ENCODE data around the gene FYN. TPM values are rescaled to one million over a fixed set of nuclear protein-coding genes. Genes with fewer than 3 reads are reported as not detected.

The FYN gene
- total and polyA plus RNA-seq, 2 experiments from 2014 or later, result 58.6 to 166 TPM

- no peaks in the 10 kb centered on the region for H3K9me2 ChIP-seq (ENCODE audit: insufficient read depth)
- H3K27ac ChIP-seq, result no peak overlapping the region
- peaks cover 15% of the 10 kb centered on the region; the same call in 1 of the 2 replicates for H3K4me1 ChIP-seq (ENCODE audit: insufficient read depth)
- H4K20me1 ChIP-seq (ENCODE audit: insufficient read depth), result peaks cover 7% of the 10 kb centered on the region; the same call in 1 of the 2 replicates
- no peak for DNase-seq
- in situ Hi-C loops (cut with MboI), result no loop called here
- no peak overlapping the region for H3K4me3 ChIP-seq
- peaks cover 80% of the 10 kb centered on the region for H3K79me2 ChIP-seq (ENCODE audit: insufficient read depth)
- no peak overlapping the region for H3K4me2 ChIP-seq (ENCODE audit: unreplicated experiment)
- no peak overlapping the region for H2AFZ ChIP-seq
- TF ChIP-seq EZH2phosphoT487 (IDR thresholded peaks at IDR 0.05; ENCODE audit: insufficient read depth, low read depth) (no peak), EZH2 (IDR thresholded peaks at IDR 0.05; ENCODE audit: insufficient read depth, poor library complexity, severe bottlenecking) (no peak)
- WGBS, 2 experiments (ENCODE audit: low coverage in 1 of 2, low lambda C conversion rate in 2 of 2, missing lambda C conversion rate in 2 of 2), result 75 to 78% methylated on average over 5 of the region's 5 CpGs
- H3K9ac ChIP-seq, result no peak overlapping the region
- H3K9me3 ChIP-seq (ENCODE audit: low read depth), result no peaks in the 10 kb centered on the region
- H3K27me3 ChIP-seq (replicated peaks; ENCODE audit: insufficient read depth), result no peaks in the 10 kb centered on the region
- peaks cover 9% of the 10 kb centered on the region; the same call in 1 of the 2 replicates for H3F3A ChIP-seq (ENCODE audit: insufficient read depth)
- H3K36me3 ChIP-seq (ENCODE audit: low read depth), result no peaks in the 10 kb centered on the region
Observed at GRCh38 chr6:111747829-111748228, 125.4 kb downstream of the FYN start.

GRCh38 chr6:111747396-111747795 is 125.9 kb downstream of the FYN start:
- WGBS, 2 experiments (ENCODE audit: low coverage in 1 of 2, low lambda C conversion rate in 2 of 2, missing lambda C conversion rate in 2 of 2), result 76 to 77% methylated on average over 6 of the region's 6 CpGs
- no peaks in the 10 kb centered on the region for H3K9me3 ChIP-seq (ENCODE audit: low read depth)

GRCh38 chr6:111746983-111747382 is 126.3 kb downstream of the FYN start:
- Histone ChIP-seq H3K27ac (no peak overlapping the region), H3K36me3 (ENCODE audit: low read depth) (no peaks in the 10 kb centered on the region), H3K9me3 (ENCODE audit: low read depth) (no peaks in the 10 kb centered on the region), H3K4me2 (ENCODE audit: unreplicated experiment) (no peak overlapping the region), H3K4me1 (ENCODE audit: insufficient read depth) (peaks cover 15% of the 10 kb centered on the region; the same call in 1 of the 2 replicates), H4K20me1 (ENCODE audit: insufficient read depth) (peaks cover 7% of the 10 kb centered on the region; the same call in 1 of the 2 replicates), H2AFZ (no peak overlapping the region), H3K4me3 (no peak overlapping the region), H3K9ac (no peak overlapping the region), H3K9me2 (ENCODE audit: insufficient read depth) (no peaks in the 10 kb centered on the region), H3F3A (ENCODE audit: insufficient read depth) (peaks cover 9% of the 10 kb centered on the region; the same call in 1 of the 2 replicates), H3K79me2 (ENCODE audit: insufficient read depth) (peaks cover 80% of the 10 kb centered on the region), H3K27me3 (replicated peaks; ENCODE audit: insufficient read depth) (no peaks in the 10 kb centered on the region)
- TF ChIP-seq EZH2phosphoT487 (IDR thresholded peaks at IDR 0.05; ENCODE audit: insufficient read depth, low read depth) (no peak), EZH2 (IDR thresholded peaks at IDR 0.05; ENCODE audit: insufficient read depth, poor library complexity, severe bottlenecking) (no peak)
- no peak for DNase-seq
- in situ Hi-C loops (cut with MboI), result no loop called here

More at GRCh38 chr6:111747396-111747795, 125.9 kb downstream of the FYN start:
- H3K4me3 ChIP-seq, result no peak overlapping the region
- peaks cover 7% of the 10 kb centered on the region; the same call in 1 of the 2 replicates for H4K20me1 ChIP-seq (ENCODE audit: insufficient read depth)
- peaks cover 9% of the 10 kb centered on the region; the same call in 1 of the 2 replicates for H3F3A ChIP-seq (ENCODE audit: insufficient read depth)
- no peak overlapping the region for H2AFZ ChIP-seq
- H3K36me3 ChIP-seq (ENCODE audit: low read depth), result no peaks in the 10 kb centered on the region
- TF ChIP-seq EZH2phosphoT487 (IDR thresholded peaks at IDR 0.05; ENCODE audit: insufficient read depth, low read depth) (no peak), EZH2 (IDR thresholded peaks at IDR 0.05; ENCODE audit: insufficient read depth, poor library complexity, severe bottlenecking) (no peak)
- H3K27ac ChIP-seq, result no peak overlapping the region
- no peak overlapping the region for H3K4me2 ChIP-seq (ENCODE audit: unreplicated experiment)
- H3K9me2 ChIP-seq (ENCODE audit: insufficient read depth), result no peaks in the 10 kb centered on the region
- H3K79me2 ChIP-seq (ENCODE audit: insufficient read depth), result peaks cover 80% of the 10 kb centered on the region
- no peak for DNase-seq
- H3K4me1 ChIP-seq (ENCODE audit: insufficient read depth), result peaks cover 15% of the 10 kb centered on the region; the same call in 1 of the 2 replicates
- H3K27me3 ChIP-seq (replicated peaks; ENCODE audit: insufficient read depth), result no peaks in the 10 kb centered on the region
- in situ Hi-C loops (cut with MboI), result no loop called here
- no peak overlapping the region for H3K9ac ChIP-seq

GRCh38 chr6:111745636-111746035 is 127.6 kb downstream of the FYN start:
- H3K27me3 ChIP-seq (replicated peaks; ENCODE audit: insufficient read depth), result no peaks in the 10 kb centered on the region
- no peak overlapping the region for H3K9ac ChIP-seq
- no peak for DNase-seq
- no peaks in the 10 kb centered on the region for H3K9me2 ChIP-seq (ENCODE audit: insufficient read depth)
- H3K27ac ChIP-seq, result no peak overlapping the region
- WGBS, 2 experiments (ENCODE audit: low coverage in 1 of 2, low lambda C conversion rate in 2 of 2, missing lambda C conversion rate in 2 of 2), result 96 to 100% methylated on average over 1 of the region's 1 CpG
- no peak overlapping the region for H2AFZ ChIP-seq
- no peak overlapping the region for H3K4me2 ChIP-seq (ENCODE audit: unreplicated experiment)
- peaks cover 15% of the 10 kb centered on the region; the same call in 1 of the 2 replicates for H3K4me1 ChIP-seq (ENCODE audit: insufficient read depth)
- H3K36me3 ChIP-seq (ENCODE audit: low read depth), result no peaks in the 10 kb centered on the region
- peaks cover 9% of the 10 kb centered on the region; the same call in 1 of the 2 replicates for H3F3A ChIP-seq (ENCODE audit: insufficient read depth)
- peaks cover 82% of the 10 kb centered on the region for H3K79me2 ChIP-seq (ENCODE audit: insufficient read depth)
- in situ Hi-C loops (cut with MboI), result no loop called here
- peaks cover 7% of the 10 kb centered on the region; the same call in 1 of the 2 replicates for H4K20me1 ChIP-seq (ENCODE audit: insufficient read depth)
- no peak for TF ChIP-seq EZH2 (IDR thresholded peaks at IDR 0.05; ENCODE audit: insufficient read depth, poor library complexity, severe bottlenecking)
- TF ChIP-seq EZH2phosphoT487 (IDR thresholded peaks at IDR 0.05; ENCODE audit: insufficient read depth, low read depth), result no peak
- H3K9me3 ChIP-seq (ENCODE audit: low read depth), result no peaks in the 10 kb centered on the region
- no peak overlapping the region for H3K4me3 ChIP-seq
